H4 (cell line): ENCODE data around the gene HTR3E. TPM values are rescaled to one million over a fixed set of nuclear protein-coding genes. Genes with fewer than 3 reads are reported as not detected.
"Not testable (repeated sequence)": the region's sequence is repeated elsewhere in the genome, so short reads cannot be mapped to it uniquely, and the experiment has no call there.

Experiments used
- DNase-seq: peaks from one replicate; pipeline ENCODE4 v3.0.0-alpha.2; 2015; ENCODE audit warnings: low spot score
- total RNA-seq: library from RNA; depleted of rRNA; stranded (reverse); fragments of >200 nt; shearing (Covaris generic); gene quantifications from 2 replicates; pipeline ENCODE4 v1.2.3, GENCODE V29; 2014

Gene HTR3E
- total RNA-seq, 1 experiment from 2014 or later, result not detected

- no peak for DNase-seq
These were observed 19.2 kb downstream of the HTR3E start for GRCh38 chr3:184116017-184116416.

GRCh38 chr3:184117636-184118035 is 20.8 kb downstream of the HTR3E start:
- DNase-seq, result no peak

GRCh38 chr3:184121031-184121430 is 24.2 kb downstream of the HTR3E start:
- not testable (repeated sequence) for DNase-seq

- DNase-seq, result no peak
These were observed 29.1 kb downstream of the HTR3E start for GRCh38 chr3:184126006-184126405.

- DNase-seq, result peak; percentile 34
These were observed 32.1 kb downstream of the HTR3E start for GRCh38 chr3:184129012-184129411.

- DNase-seq, result no peak
These were observed 36.1 kb downstream of the HTR3E start for GRCh38 chr3:184132945-184133344.

GRCh38 chr3:184133840-184134745 is 37.2 kb downstream of the HTR3E start:
- peak; percentile 92 for DNase-seq

- DNase-seq, result no peak
These were observed 37.9 kb downstream of the HTR3E start for GRCh38 chr3:184134746-184135148.

GRCh38 chr3:184135149-184135910 is 38.5 kb downstream of the HTR3E start, which contains the start of gene EIF2B5:
Gene EIF2B5, plus strand, starts transcription at chr3:184135358. Its CDS starts 28 bp downstream, at chr3:184135386.
- DNase-seq, result peak; percentile 97

- DNase-seq, result no peak
These were observed 39.0 kb downstream of the HTR3E start for GRCh38 chr3:184135911-184136260.

GRCh38 chr3:184140436-184140835 is 43.6 kb downstream of the HTR3E start:
- DNase-seq, result no peak

- no peak for DNase-seq
These were observed 45.3 kb downstream of the HTR3E start for GRCh38 chr3:184142199-184142598.

- no peak for DNase-seq
These were observed 46.5 kb downstream of the HTR3E start for GRCh38 chr3:184143327-184143726.

- no peak for DNase-seq
These were observed 47.6 kb downstream of the HTR3E start for GRCh38 chr3:184144505-184144904.

GRCh38 chr3:184145111-184145524 is 48.3 kb downstream of the HTR3E start:
- peak; percentile 61 for DNase-seq

- DNase-seq, result no peak
These were observed 48.9 kb downstream of the HTR3E start for GRCh38 chr3:184145751-184146270.

GRCh38 chr3:184148076-184148475 is 51.2 kb downstream of the HTR3E start:
- DNase-seq, result no peak

GRCh38 chr3:184149123-184149522 is 52.3 kb downstream of the HTR3E start:
- DNase-seq, result no peak

GRCh38 chr3:184149770-184150169 is 52.9 kb downstream of the HTR3E start:
- not testable (repeated sequence) for DNase-seq

- DNase-seq, result peak; percentile 47
These were observed 58.2 kb downstream of the HTR3E start, which contains the start of gene DVL3 for GRCh38 chr3:184154885-184155643. Gene DVL3, plus strand, starts transcription at chr3:184155377. Its CDS starts 259 bp downstream, at chr3:184155636.
